SIG-M5 treated with dmso at 0.1 percent for 504 hours (cell line): ENCODE measurements around the gene MSANTD1.

ENCODE experiments used
- DNase-seq: peaks from one replicate; lab custom pipeline; 2025; ENCODE audit not compliant: unreplicated experiment; lab: John Stamatoyannopoulos, UW

MSANTD1 gene

GRCh38 chr4:3215733-3216132 lies 33.2 kb upstream of the MSANTD1 start:
- no peak for DNase-seq

- DNase-seq = no peak
Measured at GRCh38 chr4:3217266-3217665, 31.7 kb upstream of the MSANTD1 start.

- DNase-seq = no peak
Measured at GRCh38 chr4:3217771-3218170, 31.2 kb upstream of the MSANTD1 start.

GRCh38 chr4:3218824-3219760 lies 29.9 kb upstream of the MSANTD1 start:
- DNase-seq = no peak

- DNase-seq = no peak
Measured at GRCh38 chr4:3219761-3220475, 29.0 kb upstream of the MSANTD1 start.

GRCh38 chr4:3220476-3221183 lies 28.3 kb upstream of the MSANTD1 start:
- no peak for DNase-seq

- DNase-seq = no peak
Measured at GRCh38 chr4:3221184-3221494, 27.8 kb upstream of the MSANTD1 start.

- DNase-seq = no peak
Measured at GRCh38 chr4:3221996-3222395, 27.0 kb upstream of the MSANTD1 start.

GRCh38 chr4:3223346-3223745 lies 25.6 kb upstream of the MSANTD1 start:
- DNase-seq = no peak

GRCh38 chr4:3223956-3224748 lies 24.8 kb upstream of the MSANTD1 start:
- peak; percentile 66 for DNase-seq

- no peak for DNase-seq
Measured at GRCh38 chr4:3225071-3225850, 23.7 kb upstream of the MSANTD1 start.

- no peak for DNase-seq
Measured at GRCh38 chr4:3225936-3226335, 23.0 kb upstream of the MSANTD1 start.

- DNase-seq = peak; percentile 46
Measured at GRCh38 chr4:3226467-3226866, 22.5 kb upstream of the MSANTD1 start.

- no peak for DNase-seq
Measured at GRCh38 chr4:3226944-3227343, 22.0 kb upstream of the MSANTD1 start.

GRCh38 chr4:3227878-3228675 lies 20.9 kb upstream of the MSANTD1 start:
- no peak for DNase-seq

- DNase-seq = no peak
Measured at GRCh38 chr4:3228881-3229280, 20.1 kb upstream of the MSANTD1 start.

GRCh38 chr4:3229328-3229727 lies 19.6 kb upstream of the MSANTD1 start:
- DNase-seq = no peak

GRCh38 chr4:3229964-3230363 lies 19.0 kb upstream of the MSANTD1 start:
- DNase-seq = no peak

- DNase-seq = no peak
Measured at GRCh38 chr4:3231471-3231870, 17.5 kb upstream of the MSANTD1 start.
